Smooth muscle cell (in vitro differentiated cells): Measurements from ENCODE around the gene CLEC4G. TPM values are rescaled to one million over a fixed set of nuclear protein-coding genes. Genes with fewer than 3 reads are reported as not detected.
"Not testable (repeated sequence)": the region's sequence is repeated elsewhere in the genome, so short reads cannot be mapped to it uniquely, and the experiment has no call there.

Experiments used
- DNase-seq: peaks from one replicate; lab custom pipeline; 2025; ENCODE audit not compliant: unreplicated experiment; lab: John Stamatoyannopoulos, UW
- H2AFZ ChIP-seq: fragments of 200-600 bp; sonication (generic); 2 replicates; pipeline ENCODE4 v1.6.0; 2016; ENCODE audit warnings: antibody characterized with exemption, low read depth, mild to moderate bottlenecking
- H3F3A ChIP-seq: fragments of 200-600 bp; sonication (generic); 2 replicates; pipeline ENCODE4 v1.6.0; 2017; ENCODE audit warnings: antibody characterized with exemption, low read depth
- H3K27ac ChIP-seq: fragments of 200-600 bp; sonication (generic); 2 replicates; pipeline ENCODE4 v1.5.1; 2016; ENCODE audit warnings: low read depth, mild to moderate bottlenecking
- H3K27me3 ChIP-seq: fragments of 200-600 bp; sonication (generic); 2 replicates; pipeline ENCODE4 v1.6.1; 2016; ENCODE audit warnings: low read depth, mild to moderate bottlenecking
- H3K36me3 ChIP-seq: fragments of 200-600 bp; sonication (generic); 2 replicates; pipeline ENCODE4 v1.5.1; 2016; ENCODE audit warnings: low read depth
- H3K4me1 ChIP-seq: fragments of 200-600 bp; sonication (generic); 2 replicates; pipeline ENCODE4 v1.5.1; 2016; ENCODE audit warnings: low read depth
- H3K4me2 ChIP-seq: fragments of 200-600 bp; sonication (generic); 2 replicates; pipeline ENCODE4 v1.6.0; 2016; ENCODE audit warnings: mild to moderate bottlenecking
- H3K4me3 ChIP-seq: fragments of 200-600 bp; sonication (generic); 2 replicates; pipeline ENCODE4 v1.5.1; 2016; ENCODE audit warnings: mild to moderate bottlenecking
- H3K79me2 ChIP-seq: fragments of 200-600 bp; sonication (generic); 2 replicates; pipeline ENCODE4 v1.6.0; 2016; ENCODE audit warnings: low read depth, mild to moderate bottlenecking
- H3K9ac ChIP-seq: fragments of 200-600 bp; sonication (generic); 2 replicates; pipeline ENCODE4 v1.6.0; 2016; ENCODE audit warnings: low read depth
- H3K9me3 ChIP-seq: fragments of 200-600 bp; sonication (generic); replicated peaks from 2 replicates; pipeline ENCODE4 v1.5.1; 2016; ENCODE audit warnings: low read depth
- H4K20me1 ChIP-seq: fragments of 200-600 bp; sonication (generic); 2 replicates; pipeline ENCODE4 v1.6.0; 2016; ENCODE audit warnings: low read depth
- WGBS: methylation state at CpG from one replicate; pipeline ENCODE4 v1.1.7; 2016; ENCODE audit warnings: low lambda C conversion rate; 5-methylcytosine and 5-hydroxymethylcytosine counted together
- polyA plus RNA-seq: library from polyadenylated mRNA; unstranded; fragments of >200 nt; fragmentation: Nextera tagmentation; extraction: Ambion mirVana; gene quantifications from 2 replicates; pipeline ENCODE4 v1.2.1, GENCODE V29; 2016
- total RNA-seq: library from RNA; depleted of rRNA; stranded (reverse); fragments of >200 nt; gene quantifications from 2 replicates; pipeline ENCODE4 v1.2.3, GENCODE V29; 2014
- TF ChIP-seq, protein P1 (sequence below): fragments of 200-600 bp; sonication (generic); IDR thresholded peaks from 2 replicates; pipeline ENCODE4 v1.5.1; 2017; ENCODE audit warnings: borderline replicate concordance, mild to moderate bottlenecking, antibody characterized with exemption; ENCODE audit not compliant: insufficient read depth, poor library complexity, severe bottlenecking

The CLEC4G gene
- total and polyA plus RNA-seq, 2 experiments from 2014 or later = not detected

DNA sequence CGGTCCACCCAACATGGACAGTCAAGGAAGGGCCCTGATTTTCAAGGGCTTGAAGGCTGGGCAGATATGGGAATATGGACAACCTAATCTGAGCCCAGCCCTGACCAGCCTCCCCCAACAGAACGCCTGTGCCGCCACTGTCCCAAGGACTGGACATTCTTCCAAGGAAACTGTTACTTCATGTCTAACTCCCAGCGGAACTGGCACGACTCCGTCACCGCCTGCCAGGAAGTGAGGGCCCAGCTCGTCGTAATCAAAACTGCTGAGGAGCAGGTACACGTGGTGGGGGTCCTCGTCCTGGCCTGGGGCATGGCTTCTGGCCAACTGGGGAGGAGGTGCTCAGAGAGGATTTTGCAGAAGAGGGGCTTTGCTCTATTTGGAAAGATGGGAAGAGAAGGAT lies 34.6 kb upstream of the CLEC4G start:
- TF ChIP-seq, protein P1, sequence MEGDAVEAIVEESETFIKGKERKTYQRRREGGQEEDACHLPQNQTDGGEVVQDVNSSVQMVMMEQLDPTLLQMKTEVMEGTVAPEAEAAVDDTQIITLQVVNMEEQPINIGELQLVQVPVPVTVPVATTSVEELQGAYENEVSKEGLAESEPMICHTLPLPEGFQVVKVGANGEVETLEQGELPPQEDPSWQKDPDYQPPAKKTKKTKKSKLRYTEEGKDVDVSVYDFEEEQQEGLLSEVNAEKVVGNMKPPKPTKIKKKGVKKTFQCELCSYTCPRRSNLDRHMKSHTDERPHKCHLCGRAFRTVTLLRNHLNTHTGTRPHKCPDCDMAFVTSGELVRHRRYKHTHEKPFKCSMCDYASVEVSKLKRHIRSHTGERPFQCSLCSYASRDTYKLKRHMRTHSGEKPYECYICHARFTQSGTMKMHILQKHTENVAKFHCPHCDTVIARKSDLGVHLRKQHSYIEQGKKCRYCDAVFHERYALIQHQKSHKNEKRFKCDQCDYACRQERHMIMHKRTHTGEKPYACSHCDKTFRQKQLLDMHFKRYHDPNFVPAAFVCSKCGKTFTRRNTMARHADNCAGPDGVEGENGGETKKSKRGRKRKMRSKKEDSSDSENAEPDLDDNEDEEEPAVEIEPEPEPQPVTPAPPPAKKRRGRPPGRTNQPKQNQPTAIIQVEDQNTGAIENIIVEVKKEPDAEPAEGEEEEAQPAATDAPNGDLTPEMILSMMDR = no peak
- Histone ChIP-seq H3K4me2 (no peak overlapping the region), H3F3A (no peaks in the 10 kb centered on the region), H3K27ac (no peak overlapping the region), H3K9me3 (no peaks in the 10 kb centered on the region), H4K20me1 (no peaks in the 10 kb centered on the region), H3K27me3 (peaks cover 23% of the 10 kb centered on the region), H2AFZ (no peak overlapping the region), H3K4me1 (no peaks in the 10 kb centered on the region), H3K36me3 (no peaks in the 10 kb centered on the region), H3K9ac (no peak overlapping the region), H3K4me3 (no peak overlapping the region), H3K79me2 (no peaks in the 10 kb centered on the region)
- DNase-seq = no peak
- WGBS = 82% methylated on average over 11 of the region's 11 CpGs

DNA sequence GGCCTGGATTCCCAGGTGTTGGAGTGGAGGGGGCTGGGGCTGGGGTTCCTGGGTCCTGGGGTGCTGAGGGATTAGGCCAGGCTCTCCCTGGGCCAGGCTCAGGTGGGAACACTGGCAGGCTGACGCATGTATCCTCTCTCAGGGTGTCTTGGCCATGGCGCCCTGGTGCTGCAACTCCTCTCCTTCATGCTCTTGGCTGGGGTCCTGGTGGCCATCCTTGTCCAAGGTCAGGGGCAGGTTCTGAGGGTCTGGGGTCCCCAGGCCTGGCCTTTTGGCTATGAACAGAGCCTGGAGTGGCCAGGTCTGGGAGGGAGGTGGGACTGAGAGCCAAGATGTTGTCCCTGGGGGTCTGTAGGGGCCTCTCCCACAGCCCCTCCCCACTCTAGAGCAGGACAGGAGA lies 33.1 kb upstream of the CLEC4G start:
- not testable (repeated sequence) for DNase-seq, H3K79me2 ChIP-seq, H3K9ac ChIP-seq, H4K20me1 ChIP-seq, H2AFZ ChIP-seq, H3K36me3 ChIP-seq, H3F3A ChIP-seq, H3K4me3 ChIP-seq, H3K4me1 ChIP-seq, H3K9me3 ChIP-seq, H3K4me2 ChIP-seq, H3K27ac ChIP-seq
- H3K27me3 ChIP-seq = peaks cover 19% of the 10 kb centered on the region
- WGBS = 100% methylated on average over 2 of the region's 2 CpGs

DNA sequence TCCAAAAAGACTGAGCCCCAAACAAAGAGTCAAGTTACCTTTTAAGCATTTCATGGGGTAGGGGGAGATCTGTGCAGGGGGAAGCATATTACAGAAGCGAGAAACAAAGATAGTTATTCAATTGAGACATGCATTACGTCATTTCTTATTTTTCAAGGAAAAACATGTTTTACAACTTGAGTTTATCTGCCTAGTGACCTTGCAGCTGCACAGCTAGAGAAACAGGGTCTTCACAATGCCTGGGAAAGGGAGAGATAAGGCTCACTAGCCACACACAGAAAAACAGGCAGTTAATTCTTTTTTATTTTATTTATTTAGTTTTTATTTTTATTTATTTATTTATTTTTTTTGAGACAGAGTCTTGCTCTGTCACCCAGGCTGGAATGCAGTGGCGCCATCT lies 32.2 kb upstream of the CLEC4G start:
- 63% methylated on average over 3 of the region's 3 CpGs for WGBS
- H3K4me3 ChIP-seq, H3K4me1 ChIP-seq, H3K9me3 ChIP-seq, H3K4me2 ChIP-seq, H3K27ac ChIP-seq, H3K9ac ChIP-seq, DNase-seq, H3F3A ChIP-seq, H3K79me2 ChIP-seq, H4K20me1 ChIP-seq, H3K36me3 ChIP-seq, H2AFZ ChIP-seq: not testable (repeated sequence)
- H3K27me3 ChIP-seq = peaks cover 19% of the 10 kb centered on the region

- TF ChIP-seq, protein P1 = no peak
- Histone ChIP-seq H3K79me2 (no peaks in the 10 kb centered on the region), H4K20me1 (no peaks in the 10 kb centered on the region), H3K4me3 (no peak overlapping the region), H3K4me2 (no peak overlapping the region), H3K27me3 (peaks cover 19% of the 10 kb centered on the region), H3K9me3 (no peaks in the 10 kb centered on the region), H3K27ac (no peak overlapping the region), H3K9ac (no peak overlapping the region), H3K4me1 (no peaks in the 10 kb centered on the region), H3F3A (no peaks in the 10 kb centered on the region), H2AFZ (no peak overlapping the region), H3K36me3 (no peaks in the 10 kb centered on the region)
- 45% methylated on average over 1 of the region's 1 CpG for WGBS
- no peak for DNase-seq
Measured at GRCh38 chr19:7763696-7764095, 31.8 kb upstream of the CLEC4G start.

- no peak within 1 kb of the TSS for H3K9ac ChIP-seq
- H3K36me3 ChIP-seq = no peaks in the 10 kb centered on the region
- TF ChIP-seq, protein P1 = no peak
- H3K27me3 ChIP-seq = peaks cover 15% of the 10 kb centered on the region
- H3K4me1 ChIP-seq = no peaks in the 10 kb centered on the region
- H3K27ac ChIP-seq = no peak within 1 kb of the TSS
- DNase-seq = no peak
- no peaks in the 10 kb centered on the region for H3K9me3 ChIP-seq
- WGBS = 87% methylated on average over 8 of the region's 8 CpGs
- H3K4me3 ChIP-seq = no peak within 1 kb of the TSS
- H3K4me2 ChIP-seq = no peak within 1 kb of the TSS
- H2AFZ ChIP-seq = no peak within 1 kb of the TSS
- no peaks in the 10 kb centered on the region for H3F3A ChIP-seq
- H3K79me2 ChIP-seq = no peaks in the 10 kb centered on the region
- H4K20me1 ChIP-seq = no peaks in the 10 kb centered on the region
Measured at GRCh38 chr19:7762719-7763293, 30.9 kb upstream of the CLEC4G start, which contains the start of gene CLEC4M. TSS of gene CLEC4M (plus strand) at chr19:7763243. CDS start at chr19:7763267, 24 bp downstream.
